NCI-H748 treated with DMSO at 0.1 percent for 48 hours (cell line): Measurements from ENCODE around the gene BLTP1.
"Not testable (repeated sequence)": the region's sequence is repeated elsewhere in the genome, so short reads cannot be mapped to it uniquely, and the experiment has no call there.

Experiments used
- DNase-seq: peaks from one replicate; lab custom pipeline; 2025; lab: John Stamatoyannopoulos, UW

Gene BLTP1

GRCh38 chr4:122151982-122152710, at the start of gene BLTP1:
Gene BLTP1 (plus strand): TSS chr4:122152331. CDS start chr4:122170648, 18,317 bp downstream.
- peak; percentile 55 for DNase-seq

- no peak for DNase-seq
These were observed 47.9 kb upstream of the BLTP1 start for GRCh38 chr4:122104184-122104583.

GRCh38 chr4:122107680-122108079, 44.5 kb upstream of the BLTP1 start:
- DNase-seq, result no peak

- not testable (repeated sequence) for DNase-seq
These were observed 41.8 kb upstream of the BLTP1 start for GRCh38 chr4:122110304-122110703.

GRCh38 chr4:122117743-122118142, 34.4 kb upstream of the BLTP1 start:
- no peak for DNase-seq

GRCh38 chr4:122118243-122118642, 33.9 kb upstream of the BLTP1 start:
- no peak for DNase-seq

- no peak for DNase-seq
These were observed 32.4 kb upstream of the BLTP1 start for GRCh38 chr4:122119739-122120138.

- no peak for DNase-seq
These were observed 30.5 kb upstream of the BLTP1 start for GRCh38 chr4:122121593-122121992.

GRCh38 chr4:122122083-122122482, 30.0 kb upstream of the BLTP1 start:
- DNase-seq, result no peak

- DNase-seq, result no peak
These were observed 23.1 kb upstream of the BLTP1 start for GRCh38 chr4:122129061-122129460.

GRCh38 chr4:122131562-122132157, 20.5 kb upstream of the BLTP1 start:
- DNase-seq, result no peak

- no peak for DNase-seq
These were observed 19.2 kb upstream of the BLTP1 start for GRCh38 chr4:122132891-122133290.

GRCh38 chr4:122139139-122139538, 13.0 kb upstream of the BLTP1 start:
- no peak for DNase-seq

GRCh38 chr4:122140834-122141233, 11.3 kb upstream of the BLTP1 start:
- no peak for DNase-seq

GRCh38 chr4:122142687-122143086, 9.4 kb upstream of the BLTP1 start:
- DNase-seq, result no peak

GRCh38 chr4:122146652-122147051, 5.5 kb upstream of the BLTP1 start:
- no peak for DNase-seq

GRCh38 chr4:122150931-122151330, 1.2 kb upstream of the BLTP1 start:
- no peak for DNase-seq

GRCh38 chr4:122152711-122153226, 638 bp downstream of the BLTP1 start:
- peak; percentile 22 for DNase-seq

GRCh38 chr4:122156819-122157218, 4.7 kb downstream of the BLTP1 start:
- no peak for DNase-seq

GRCh38 chr4:122163301-122163700, 11.2 kb downstream of the BLTP1 start:
- DNase-seq, result no peak

- no peak for DNase-seq
These were observed 11.6 kb downstream of the BLTP1 start for GRCh38 chr4:122163767-122164166.

GRCh38 chr4:122167369-122167768, 15.2 kb downstream of the BLTP1 start:
- no peak for DNase-seq

GRCh38 chr4:122170775-122171174, 18.6 kb downstream of the BLTP1 start:
- no peak for DNase-seq

- no peak for DNase-seq
These were observed 19.2 kb downstream of the BLTP1 start for GRCh38 chr4:122171323-122171722.
